Stromal cell of bone marrow (primary cell): Measurements from ENCODE around the gene NDUFS6.
"Not testable (repeated sequence)": the region's sequence is repeated elsewhere in the genome, so short reads cannot be mapped to it uniquely, and the experiment has no call there.

ENCODE experiments used
- DNase-seq: peaks from one replicate; pipeline ENCODE4 v3.0.0-alpha.2; 2012; ENCODE audit warnings: low read depth

The NDUFS6 gene

DNA sequence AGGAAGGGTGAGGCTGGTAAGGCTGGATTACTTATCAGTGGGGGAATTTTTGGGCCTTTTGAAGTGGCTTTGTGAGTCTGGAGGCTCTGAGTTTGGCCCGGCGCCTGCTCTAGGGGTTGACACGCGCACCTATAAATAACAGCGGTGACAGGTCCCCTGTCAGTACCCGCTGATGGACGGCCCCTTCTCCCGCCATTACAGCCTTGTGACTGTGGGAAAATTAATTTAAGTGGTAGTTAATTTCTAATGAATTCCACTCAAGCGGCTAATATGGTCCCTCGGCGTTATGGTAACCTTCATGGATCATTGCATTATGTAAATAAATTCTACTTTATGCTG lies 18.0 kb upstream of the NDUFS6 start:
- DNase-seq = no peak

DNA sequence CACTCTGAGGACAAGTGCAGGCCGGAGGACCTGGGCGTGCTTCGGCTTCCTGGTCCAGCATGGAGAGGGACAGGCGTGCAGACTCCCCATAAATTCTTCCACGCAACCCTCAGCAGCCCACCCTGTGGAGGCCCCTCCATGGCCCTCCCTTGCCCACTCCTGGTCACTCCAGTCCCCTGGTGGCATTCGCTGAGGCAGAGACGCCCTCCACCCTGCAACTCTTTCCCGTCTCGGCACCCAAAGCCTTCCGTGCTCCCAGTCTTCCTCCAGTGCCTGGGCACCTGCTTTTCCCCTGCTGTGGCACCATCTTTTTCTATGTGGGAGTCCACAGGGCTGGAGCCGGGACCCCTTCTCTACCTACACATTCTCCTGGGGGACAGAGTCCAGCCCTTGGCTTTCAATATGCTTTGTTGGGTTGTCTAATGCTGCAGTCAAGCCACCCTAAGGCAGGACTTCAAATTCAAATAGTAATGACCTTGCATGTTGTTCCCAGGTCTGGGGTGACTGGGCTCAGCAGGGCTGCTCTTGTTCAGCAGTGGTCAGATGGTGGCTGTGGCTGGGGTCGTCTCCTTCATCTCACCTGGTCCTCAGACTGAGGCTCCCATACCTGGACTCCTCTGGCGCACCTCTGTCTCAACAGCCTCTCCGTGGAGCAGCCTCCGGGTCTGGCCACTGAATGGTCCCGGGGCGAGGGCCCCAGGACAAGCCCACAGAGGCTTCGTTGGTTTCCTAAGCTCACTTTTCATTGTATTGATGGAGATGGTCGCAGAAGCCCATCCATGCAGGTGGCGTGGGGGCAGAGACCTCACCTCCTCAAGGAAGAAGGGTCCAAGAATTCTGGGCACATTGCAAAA lies 16.8 kb upstream of the NDUFS6 start:
- no peak for DNase-seq

DNA sequence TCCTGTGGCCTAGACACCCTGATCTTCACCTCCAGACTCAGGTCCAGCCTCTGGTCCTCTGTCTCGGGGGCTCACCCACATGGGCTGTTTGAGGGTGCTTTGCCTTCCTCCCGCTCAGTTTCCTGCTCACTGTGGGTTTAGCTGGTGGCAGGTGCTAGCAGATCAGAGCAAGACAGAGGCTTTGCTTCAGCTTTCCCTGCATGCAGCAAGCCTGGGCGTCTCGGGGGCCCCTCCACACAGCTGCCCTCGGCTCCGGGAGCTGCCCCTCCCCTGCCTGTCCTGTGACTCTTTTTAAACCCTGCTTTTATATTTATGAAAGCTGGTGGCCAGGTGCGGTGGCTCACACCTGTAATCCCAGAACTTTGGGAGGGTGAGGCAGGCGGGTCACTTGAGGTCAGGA lies 16.1 kb upstream of the NDUFS6 start:
- DNase-seq = no peak

DNA sequence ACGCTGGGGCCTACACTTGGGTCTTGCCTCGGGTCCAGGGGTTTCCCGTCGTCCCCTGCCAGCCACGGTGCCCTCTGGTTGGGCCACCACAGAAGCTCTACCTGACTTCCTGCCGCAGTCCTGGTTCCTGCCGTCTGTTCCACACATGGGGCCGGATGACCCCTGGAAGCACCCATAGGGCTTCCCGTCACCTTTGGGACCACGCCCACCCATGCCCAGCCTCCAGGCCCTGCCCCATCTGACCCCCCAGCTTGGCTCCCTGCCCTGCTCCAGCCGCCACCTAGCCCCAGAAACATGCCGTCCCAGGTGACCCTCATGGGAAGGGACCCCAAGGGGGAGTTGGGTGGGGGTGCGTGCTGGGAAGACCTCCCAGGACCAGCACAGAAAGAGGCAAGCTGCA lies 15.2 kb upstream of the NDUFS6 start:
- DNase-seq = no peak

DNA sequence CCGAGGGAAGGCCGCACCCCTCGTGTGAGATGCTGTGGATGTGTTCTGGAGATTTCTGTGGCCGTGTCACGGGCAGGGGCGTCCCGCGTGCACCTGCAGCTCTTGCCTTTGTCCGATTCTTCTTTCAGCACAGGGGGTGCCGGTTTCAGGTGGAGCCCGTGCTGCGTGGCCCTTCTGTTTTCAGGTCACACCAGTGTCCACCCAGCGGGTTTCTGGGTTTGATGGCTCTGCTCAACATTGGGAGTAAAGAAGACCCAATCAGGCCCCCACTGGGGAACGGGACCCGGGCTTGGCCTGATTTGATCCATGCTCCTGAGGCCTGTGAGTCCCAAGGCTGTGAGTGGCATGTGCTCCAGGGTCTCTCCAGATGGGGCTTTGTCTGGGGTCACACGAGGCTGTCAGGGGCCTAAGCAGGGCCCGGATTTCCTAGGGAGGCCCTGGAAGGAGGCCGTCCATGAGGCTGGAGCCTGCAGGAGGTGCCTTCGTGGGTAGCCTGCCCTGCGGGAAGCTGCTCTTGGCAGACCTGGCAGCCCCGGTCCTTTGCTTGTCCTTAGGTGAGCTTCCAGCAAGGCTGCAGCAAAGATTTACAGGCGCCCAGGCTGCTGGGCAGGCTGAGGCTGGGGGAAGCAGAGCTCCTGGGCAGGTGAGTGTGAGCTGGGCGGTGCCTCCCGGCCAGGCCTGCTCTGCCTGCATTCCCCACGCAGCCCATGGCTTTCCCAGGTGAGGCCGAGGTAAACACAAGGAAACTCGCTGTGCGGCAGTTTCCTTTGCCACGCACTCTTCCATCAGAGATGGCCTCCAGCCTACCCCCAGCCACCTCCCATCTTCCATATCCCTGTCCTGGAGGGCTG lies 14.4 kb upstream of the NDUFS6 start:
- no peak for DNase-seq

DNA sequence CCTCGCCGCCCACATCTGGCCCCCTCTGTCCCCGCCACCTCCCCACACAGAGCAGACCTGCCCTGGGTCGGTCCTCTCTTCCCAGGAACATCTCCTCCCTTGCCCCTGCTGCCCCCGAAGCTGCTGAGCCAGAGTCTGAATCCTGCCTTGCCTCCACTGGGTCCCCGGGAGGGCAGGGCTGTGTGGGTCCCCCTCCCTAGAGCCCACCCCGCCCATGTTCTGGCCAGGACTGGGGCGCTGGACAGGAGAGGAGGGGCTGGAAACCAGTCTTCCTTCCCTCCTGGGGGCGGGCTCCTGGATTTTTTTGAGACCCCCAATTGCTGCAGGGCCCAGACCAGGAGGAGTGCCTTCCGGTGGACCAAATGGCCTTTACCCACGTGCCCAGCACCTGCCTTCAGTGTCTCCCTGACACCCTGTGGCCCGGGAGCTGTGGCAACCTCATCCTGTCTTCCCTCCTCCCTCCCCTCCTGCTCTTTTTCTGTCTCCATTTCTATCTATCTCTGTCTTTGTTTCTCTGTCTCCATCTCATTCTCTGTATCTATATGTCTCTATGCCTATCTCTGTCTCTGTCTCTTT lies 13.6 kb upstream of the NDUFS6 start:
- no peak for DNase-seq

DNA sequence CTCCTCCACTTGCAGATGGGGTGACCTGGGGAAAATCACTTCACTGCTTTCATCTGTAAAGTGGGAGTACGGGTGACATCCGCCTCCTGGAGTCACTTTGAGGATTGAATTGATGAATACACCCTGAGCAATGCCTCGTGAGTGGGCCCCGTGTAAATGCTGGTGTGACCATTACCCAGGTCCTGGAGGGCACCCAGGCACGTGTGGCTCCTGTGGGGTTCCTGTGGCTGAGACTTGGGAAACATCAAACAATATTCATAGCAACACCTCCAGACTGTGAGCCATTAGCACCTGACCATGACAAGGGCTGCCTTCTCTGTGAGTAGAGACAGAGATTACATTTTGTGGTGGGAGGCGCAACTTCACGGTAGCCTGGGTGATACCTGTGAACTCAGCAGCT lies 13.0 kb upstream of the NDUFS6 start:
- DNase-seq = no peak

DNA sequence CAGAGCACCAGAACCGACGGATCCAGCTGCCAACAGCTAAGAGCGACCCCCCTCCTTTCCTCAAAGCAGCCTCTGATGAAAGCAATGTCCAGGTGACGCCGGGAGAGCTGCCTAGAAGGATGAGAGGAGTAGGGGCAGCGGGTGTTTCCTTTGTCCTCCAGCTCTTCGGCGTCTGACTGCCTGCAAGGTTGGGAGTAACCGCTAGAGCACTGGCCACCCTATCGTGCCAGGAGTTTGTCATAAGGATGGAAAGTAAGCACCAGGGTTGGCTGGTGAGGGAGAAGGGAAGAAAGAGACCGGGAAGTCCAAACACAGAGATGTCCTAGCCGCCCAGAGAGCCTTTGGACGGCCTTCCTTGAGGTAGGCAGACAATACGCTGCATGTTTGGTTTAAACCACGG lies 12.4 kb upstream of the NDUFS6 start:
- DNase-seq = no peak

DNA sequence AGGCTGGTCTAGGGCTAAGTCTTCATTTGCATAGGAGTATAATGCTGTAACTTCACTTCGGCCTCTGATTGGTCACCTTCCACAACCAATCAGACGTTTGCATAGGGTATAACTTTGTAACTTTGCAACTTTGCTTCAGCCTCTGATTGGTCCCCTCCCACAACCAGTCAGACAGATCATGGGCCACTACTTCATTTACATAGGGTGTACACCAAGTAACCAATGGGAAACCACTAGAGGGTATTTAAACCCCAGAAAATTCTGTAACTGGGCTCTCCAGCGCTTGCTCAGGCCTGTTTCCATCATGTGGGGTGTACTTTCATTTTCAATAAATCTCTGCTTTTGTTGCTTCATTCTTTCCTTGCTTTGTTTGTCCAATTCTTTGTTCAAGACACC lies 11.8 kb upstream of the NDUFS6 start:
- not testable (repeated sequence) for DNase-seq

DNA sequence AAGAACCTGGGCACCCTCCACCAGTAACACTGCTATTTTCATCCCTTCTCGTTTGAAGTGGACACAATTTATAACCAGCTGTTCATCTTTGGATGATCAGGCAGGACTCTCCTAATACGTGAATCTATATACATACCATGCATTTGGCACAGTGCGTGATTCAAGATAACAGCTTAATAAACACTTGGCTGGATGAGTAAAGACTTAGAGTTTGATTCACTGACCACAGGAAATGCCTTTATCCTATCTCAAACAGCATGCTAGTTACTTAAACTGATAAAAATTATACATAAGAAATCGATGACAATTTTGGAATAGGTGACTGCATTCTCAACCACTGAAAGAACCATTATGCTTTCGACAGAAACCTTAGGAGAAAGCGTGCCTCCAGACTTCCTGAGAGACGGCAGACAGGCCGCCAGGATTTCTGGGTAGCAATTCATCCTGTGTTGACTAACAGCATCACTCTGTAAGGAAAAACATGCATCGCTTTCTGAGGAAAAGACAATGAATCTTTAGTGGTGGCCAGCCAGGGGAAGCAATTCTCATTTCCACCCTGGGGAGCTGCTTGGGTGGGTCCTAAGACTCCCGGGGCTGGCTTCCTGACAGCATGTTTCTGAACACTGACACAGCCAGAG lies 11.3 kb upstream of the NDUFS6 start:
- no peak for DNase-seq

DNA sequence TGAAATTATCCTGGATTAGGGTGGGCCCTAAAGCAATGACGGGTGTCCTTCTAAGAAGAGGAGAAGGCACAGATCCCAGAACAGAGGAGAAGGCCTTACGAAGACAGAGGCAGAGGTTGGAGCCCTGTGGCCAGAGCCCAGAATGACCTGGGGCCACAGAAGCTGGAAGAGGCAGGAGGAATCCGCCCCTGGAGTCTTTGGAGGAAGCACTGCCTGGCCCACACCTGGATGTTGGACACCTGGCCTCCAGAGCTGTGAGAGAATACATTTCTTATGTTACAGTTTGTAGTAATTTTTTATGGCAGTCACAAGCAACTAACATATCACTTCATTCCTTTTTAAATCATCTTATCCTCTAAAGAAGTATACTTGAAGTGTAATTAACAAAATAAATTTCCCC lies 10.0 kb upstream of the NDUFS6 start:
- no peak for DNase-seq

DNA sequence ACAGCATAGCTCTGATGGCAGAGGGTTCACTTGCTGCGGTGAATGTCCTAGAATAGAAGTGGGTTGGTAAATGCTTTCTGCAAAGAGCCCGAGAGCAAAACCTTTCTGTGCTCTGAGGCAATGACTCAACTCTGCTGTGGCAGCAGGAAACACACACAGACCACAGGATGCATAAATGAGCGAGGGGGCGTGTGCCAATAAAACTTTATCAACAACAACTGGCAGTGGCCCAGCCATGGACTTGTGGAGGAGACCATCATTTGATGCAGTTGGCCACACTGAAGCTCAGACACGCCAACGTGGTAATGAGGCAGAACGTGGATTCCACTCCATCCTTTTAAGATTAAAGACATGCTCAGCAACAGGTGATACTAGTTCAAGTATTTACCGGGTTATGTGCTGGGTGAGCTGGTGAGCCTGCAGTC lies 8.4 kb upstream of the NDUFS6 start:
- peak; percentile 62 for DNase-seq

DNA sequence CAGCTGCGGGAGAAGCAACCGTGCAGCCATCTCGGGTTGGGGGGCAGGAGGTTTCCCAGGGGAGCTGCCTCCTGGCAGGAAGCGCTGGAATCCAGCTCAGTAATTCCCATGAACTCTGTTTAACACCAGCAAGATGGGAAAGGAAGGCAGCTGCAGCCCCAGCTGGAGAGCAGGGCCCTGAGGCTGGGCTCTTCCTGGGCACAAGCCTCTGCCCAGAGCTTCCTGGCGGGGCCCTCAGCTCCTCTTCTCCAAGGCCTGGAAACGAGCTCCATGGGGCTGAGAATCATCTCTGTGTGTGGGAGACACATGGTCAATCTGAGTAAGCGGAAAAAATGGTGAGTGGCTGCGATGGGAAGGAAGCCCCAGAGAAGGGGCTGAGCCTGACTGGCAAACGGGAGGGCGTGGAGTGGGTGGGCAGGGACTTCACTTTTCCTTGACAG lies 7.9 kb upstream of the NDUFS6 start:
- DNase-seq = peak; percentile 44

DNA sequence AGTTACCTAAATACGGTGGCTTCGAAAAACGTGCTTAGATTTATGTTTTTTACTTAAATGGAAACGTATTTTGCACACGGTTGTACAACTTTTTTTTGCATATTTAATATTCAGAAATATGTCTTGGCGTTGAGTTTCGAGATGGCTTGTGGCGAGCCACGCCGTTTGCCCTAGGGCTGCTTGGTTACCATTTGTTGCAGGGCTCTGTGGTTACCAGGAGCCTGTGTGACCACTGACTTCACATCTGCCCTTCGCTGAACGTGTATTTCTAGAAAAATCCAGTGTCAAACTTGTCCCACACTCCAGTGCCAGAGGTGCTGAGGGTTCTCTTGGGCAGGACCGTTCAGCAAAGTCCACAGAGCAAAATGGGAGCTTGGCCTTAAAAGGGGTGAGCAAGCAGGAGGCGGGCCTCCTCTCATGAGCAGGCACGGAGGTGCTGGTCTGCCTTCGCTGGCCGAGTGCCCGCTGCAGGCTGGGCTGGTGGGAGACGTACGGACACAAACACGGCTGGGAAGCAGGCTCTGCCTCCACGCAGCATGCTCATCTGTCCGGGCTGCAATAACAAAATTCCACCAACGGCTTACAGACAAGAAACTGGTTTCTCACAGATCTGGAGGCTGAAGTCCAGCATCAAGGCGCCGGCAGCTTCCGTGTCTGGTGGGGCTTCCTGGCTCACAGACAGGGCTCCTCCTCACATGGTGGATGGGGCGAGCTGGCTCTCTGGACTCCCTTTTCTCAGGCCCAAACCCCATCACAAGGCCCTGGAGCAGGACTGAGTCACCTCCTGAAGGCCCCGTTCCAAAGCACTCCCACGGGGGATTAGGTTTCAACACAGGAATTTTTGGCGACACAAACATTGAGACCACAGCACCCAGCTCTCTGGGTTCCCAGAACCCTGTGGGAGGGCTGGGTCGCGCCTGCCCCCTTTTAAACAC lies 7.0 kb upstream of the NDUFS6 start:
- peak; percentile 60 for DNase-seq

DNA sequence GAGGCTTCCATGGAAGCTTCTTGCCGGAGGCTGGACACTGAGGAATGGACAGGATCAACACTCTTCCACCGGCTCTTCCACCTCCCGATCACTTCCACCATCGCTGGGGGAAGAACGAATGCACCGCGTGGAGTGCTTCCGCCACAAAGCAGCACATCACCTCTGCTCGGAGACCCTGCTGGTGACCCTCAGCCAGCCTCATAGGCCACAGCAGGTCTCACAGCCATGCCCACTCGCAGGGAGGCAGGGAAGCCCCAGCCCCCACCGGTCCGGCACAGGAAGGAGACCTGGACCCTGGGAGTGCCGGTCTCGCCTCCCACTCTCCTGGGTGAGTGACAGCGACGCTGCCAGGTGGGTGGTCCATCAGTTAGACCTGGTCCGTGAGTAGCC lies 6.3 kb upstream of the NDUFS6 start:
- DNase-seq = no peak

DNA sequence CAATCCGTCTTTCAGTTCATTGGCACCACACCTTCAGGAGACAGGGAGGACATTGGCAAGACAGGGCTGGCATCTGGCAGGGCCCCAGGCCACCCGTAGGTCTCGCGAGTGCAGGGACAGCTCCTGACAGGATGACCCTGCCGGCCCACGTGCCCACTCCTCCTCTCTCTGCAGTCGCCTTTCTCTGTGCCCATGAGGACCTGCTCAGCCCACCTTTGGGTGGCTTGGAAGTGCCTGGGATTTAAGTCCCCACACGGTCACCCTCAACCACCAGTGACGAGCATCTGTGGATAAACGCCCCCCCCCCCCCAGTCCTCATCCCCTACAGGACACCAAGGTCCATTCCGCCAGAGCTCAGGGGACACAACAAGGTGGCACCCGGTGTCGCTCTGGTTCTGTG lies 5.7 kb upstream of the NDUFS6 start:
- no peak for DNase-seq

DNA sequence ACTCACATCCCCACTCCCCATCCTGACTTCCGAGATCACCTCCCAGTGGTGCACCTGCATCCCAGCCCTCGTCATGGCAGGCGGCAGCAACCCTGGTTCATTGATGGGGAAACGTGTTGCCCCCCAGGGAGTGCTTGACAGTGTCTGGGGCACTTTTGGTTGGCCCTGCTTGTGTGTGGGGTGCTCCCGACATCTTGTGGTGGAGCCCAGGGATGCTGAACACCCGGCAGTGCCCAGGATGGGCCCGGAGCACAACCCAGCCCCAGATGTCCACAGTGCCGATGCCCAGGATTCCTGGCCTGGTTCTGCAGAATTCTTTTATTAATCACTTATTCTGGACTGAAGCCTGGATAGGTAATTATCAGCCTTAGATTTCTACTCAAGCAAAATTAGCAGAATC lies 5.3 kb upstream of the NDUFS6 start:
- DNase-seq = no peak

DNA sequence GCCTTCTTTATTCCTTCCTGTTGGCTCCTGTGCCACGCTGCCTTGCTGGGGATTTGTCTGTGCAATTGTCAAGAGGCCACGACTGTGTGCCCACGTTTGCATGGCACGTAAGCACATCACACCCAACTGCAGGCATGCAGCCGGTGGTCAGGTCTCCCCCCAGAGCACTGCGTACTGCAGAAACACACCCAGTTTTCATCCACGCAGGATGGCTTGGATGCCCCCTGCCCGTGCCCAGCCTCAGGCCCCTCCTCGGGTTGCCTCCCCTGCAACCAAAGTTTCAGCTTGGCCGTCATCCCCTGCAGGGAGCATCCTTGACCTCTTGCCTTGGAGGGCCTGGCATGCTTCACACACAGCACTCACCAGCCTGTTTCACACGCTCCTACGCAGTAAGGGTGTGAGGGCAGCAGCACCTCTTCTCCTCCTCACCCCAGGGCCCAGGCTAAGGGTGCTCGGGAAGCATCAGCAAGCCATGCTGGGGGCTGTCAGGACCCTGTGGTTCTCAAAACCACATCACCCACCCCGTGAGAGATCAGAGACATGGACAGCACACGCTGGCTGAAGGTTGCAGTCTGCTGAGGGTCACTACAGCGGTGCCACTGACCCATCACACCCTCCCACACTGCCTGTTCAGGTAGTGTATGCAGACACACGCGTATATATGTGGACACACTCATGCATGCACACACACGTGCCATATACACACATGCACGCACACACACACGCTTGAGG lies 4.7 kb upstream of the NDUFS6 start:
- no peak for DNase-seq

DNA sequence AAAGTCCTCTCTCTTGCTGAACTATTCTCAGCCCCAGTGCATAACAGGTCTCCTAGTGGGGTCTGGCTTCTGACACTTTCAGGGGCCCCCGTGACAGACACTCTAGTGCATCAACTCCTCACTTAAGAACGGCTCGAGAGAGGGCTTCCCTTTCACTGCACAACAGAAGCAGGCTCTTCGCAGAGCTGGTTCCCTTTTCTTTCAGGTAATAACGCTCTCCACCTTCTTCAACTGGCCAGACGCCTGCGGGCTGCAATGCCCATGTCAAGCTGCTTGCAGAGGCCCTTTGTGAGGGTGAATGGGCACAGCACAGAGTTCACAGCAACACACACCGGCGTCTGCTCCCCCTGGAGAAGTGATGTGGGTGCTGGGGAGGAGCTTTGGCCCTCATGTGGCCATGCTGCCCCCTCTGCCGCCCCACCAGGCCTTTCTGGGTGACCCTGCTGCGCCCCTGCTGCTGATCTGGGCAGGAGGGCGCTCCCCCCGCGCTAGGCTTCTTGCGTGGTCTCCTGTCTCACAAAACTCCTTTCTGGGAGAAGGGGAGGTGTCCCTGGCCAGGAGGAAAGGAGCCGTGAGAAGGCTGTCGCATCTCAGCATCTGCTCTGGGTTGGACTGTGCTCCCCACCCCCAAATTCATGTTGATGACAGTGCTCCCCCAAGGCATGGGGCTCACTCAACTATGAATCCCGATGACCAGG lies 4.0 kb upstream of the NDUFS6 start:
- DNase-seq = no peak

DNA sequence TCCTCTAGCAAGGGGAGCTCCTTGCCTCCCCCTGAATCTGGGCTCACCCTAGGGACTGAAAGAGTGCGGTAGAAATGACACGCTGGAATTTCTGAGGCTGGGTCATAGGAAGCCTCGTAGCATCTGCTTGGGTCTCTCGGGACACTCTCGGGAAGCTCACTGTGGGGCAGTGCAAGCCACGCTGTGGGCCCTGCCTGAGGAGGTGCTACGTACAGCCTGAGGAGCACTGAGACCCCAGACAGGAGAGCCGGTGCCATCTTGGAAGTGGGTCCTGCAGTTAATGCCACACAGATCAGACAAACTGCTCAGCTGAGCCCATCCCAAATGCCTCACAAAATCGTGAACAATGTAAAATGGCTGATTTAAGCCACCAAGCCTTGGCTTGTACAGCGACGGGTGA lies 3.4 kb upstream of the NDUFS6 start:
- no peak for DNase-seq
